Measurements from ENCODE around the gene BAZ1A. TPM values are rescaled to one million over a fixed set of nuclear protein-coding genes. Genes with fewer than 3 reads are reported as not detected.

BAZ1A gene
- total and polyA plus RNA-seq, 4 donors: 4.5 to 44.9 (median 13.3) TPM

GRCh38 chr14:34711169-34711568, 164.0 kb downstream of the BAZ1A start:
- WGBS: 63% methylated on average over 3 of the region's 3 CpGs
- Histone ChIP-seq H3K9ac (ENCODE audit: low read depth in 1 of 2, low read length in 2 of 2) (no peak overlapping the region), H3K27ac (ENCODE audit: low read depth in 1 of 2, low read length in 2 of 2) (peak overlapping the region in 1 of 2 donors; percentile 13), H3K4me3 (ENCODE audit: low read depth in 1 of 3, low read length in 3 of 3) (no peak overlapping the region), H3K27me3 (ENCODE audit: control insufficient read depth in 4 of 4, insufficient read depth in 4 of 4, low read length in 3 of 4) (no peaks in the 10 kb centered on the region), H3K9me3 (ENCODE audit: control insufficient read depth in 4 of 4, low read length in 3 of 4) (no peaks in the 10 kb centered on the region), H3K4me1 (ENCODE audit: control insufficient read depth in 4 of 4, insufficient read depth in 4 of 4, low read length in 3 of 4) (peaks cover 2 to 31% (median 12%) of the 10 kb centered on the region in 4 donors), H3K36me3 (ENCODE audit: control insufficient read depth in 4 of 4, insufficient read depth in 3 of 4, low read depth in 1 of 4, low read length in 3 of 4) (peaks cover 2 to 8% (median 5%) of the 10 kb centered on the region in 4 donors)
- TF ChIP-seq RXRA (IDR thresholded peaks at IDR 0.05): no peak
- TF ChIP-seq JUND (IDR thresholded peaks at IDR 0.05): no peak
- TF ChIP-seq REST (IDR thresholded peaks at IDR 0.05): no peak
- TF ChIP-seq FOXA1 (IDR thresholded peaks at IDR 0.05): no peak
- TF ChIP-seq YY1 (IDR thresholded peaks at IDR 0.05): no peak
- DNase-seq (ENCODE audit: low spot score): no peak

GRCh38 chr14:34710744-34711143, 164.4 kb downstream of the BAZ1A start:
- H3K9ac ChIP-seq (ENCODE audit: low read depth in 1 of 2, low read length in 2 of 2): peak overlapping the region in 1 of 2 donors; percentile 38
- no peak overlapping the region for H3K4me3 ChIP-seq (ENCODE audit: low read depth in 1 of 3, low read length in 3 of 3)
- H3K4me1 ChIP-seq (ENCODE audit: control insufficient read depth in 4 of 4, insufficient read depth in 4 of 4, low read length in 3 of 4): peaks cover 2 to 31% (median 12%) of the 10 kb centered on the region in 4 donors
- 74% methylated on average over 2 of the region's 2 CpGs for WGBS
- H3K9me3 ChIP-seq (ENCODE audit: control insufficient read depth in 4 of 4, low read length in 3 of 4): no peaks in the 10 kb centered on the region
- peak overlapping the region in 1 of 2 donors; percentile 13 for H3K27ac ChIP-seq (ENCODE audit: low read depth in 1 of 2, low read length in 2 of 2)
- no peaks in the 10 kb centered on the region for H3K27me3 ChIP-seq (ENCODE audit: control insufficient read depth in 4 of 4, insufficient read depth in 4 of 4, low read length in 3 of 4)
- H3K36me3 ChIP-seq (ENCODE audit: control insufficient read depth in 4 of 4, insufficient read depth in 3 of 4, low read depth in 1 of 4, low read length in 3 of 4): peaks cover 2 to 8% (median 5%) of the 10 kb centered on the region in 4 donors
- no peak for DNase-seq (ENCODE audit: low spot score)
- TF ChIP-seq ATF3 (IDR thresholded peaks at IDR 0.05) (no peak), MAX (IDR thresholded peaks at IDR 0.05) (no peak), GABPA (IDR thresholded peaks at IDR 0.05 in 1 of 2, conservative IDR thresholded peaks at IDR 0.05 in 1 of 2) (no peak), HNF4G (IDR thresholded peaks at IDR 0.05) (no peak), ZBTB33 (IDR thresholded peaks at IDR 0.05) (no peak), NR2F2 (IDR thresholded peaks at IDR 0.05) (no peak), RXRA (IDR thresholded peaks at IDR 0.05) (no peak), REST (IDR thresholded peaks at IDR 0.05) (no peak), YY1 (IDR thresholded peaks at IDR 0.05) (no peak), SP1 (IDR thresholded peaks at IDR 0.05) (no peak), FOXA2 (IDR thresholded peaks at IDR 0.05) (no peak)

Measured in liver (tissue), 9 donors.